Right lung (tissue), 5 donors: ENCODE measurements around the gene ICAM1. TPM values are rescaled to one million over a fixed set of nuclear protein-coding genes. Genes with fewer than 3 reads are reported as not detected.

Experiments used
- DNase-seq, 2 donors: peaks; one replicate each; pipeline ENCODE4 v3.0.0-alpha.2; 2013
- polyA plus RNA-seq, 5 donors: library from polyadenylated mRNA; unstranded; fragments of 120-200 nt; gene quantifications; one replicate each; pipeline versions ENCODE4 v1.2.1 to v1.2.3, GENCODE V29; 2013; ENCODE audit warnings: inconsistent platforms in 1 of 5, low replicate concordance in 1 of 5; ENCODE audit not compliant: insufficient read length in 5 of 5, insufficient read depth in 1 of 5

Gene ICAM1
- polyA plus RNA-seq, 5 donors = 14.2 to 25.1 (median 16.8) TPM

DNA sequence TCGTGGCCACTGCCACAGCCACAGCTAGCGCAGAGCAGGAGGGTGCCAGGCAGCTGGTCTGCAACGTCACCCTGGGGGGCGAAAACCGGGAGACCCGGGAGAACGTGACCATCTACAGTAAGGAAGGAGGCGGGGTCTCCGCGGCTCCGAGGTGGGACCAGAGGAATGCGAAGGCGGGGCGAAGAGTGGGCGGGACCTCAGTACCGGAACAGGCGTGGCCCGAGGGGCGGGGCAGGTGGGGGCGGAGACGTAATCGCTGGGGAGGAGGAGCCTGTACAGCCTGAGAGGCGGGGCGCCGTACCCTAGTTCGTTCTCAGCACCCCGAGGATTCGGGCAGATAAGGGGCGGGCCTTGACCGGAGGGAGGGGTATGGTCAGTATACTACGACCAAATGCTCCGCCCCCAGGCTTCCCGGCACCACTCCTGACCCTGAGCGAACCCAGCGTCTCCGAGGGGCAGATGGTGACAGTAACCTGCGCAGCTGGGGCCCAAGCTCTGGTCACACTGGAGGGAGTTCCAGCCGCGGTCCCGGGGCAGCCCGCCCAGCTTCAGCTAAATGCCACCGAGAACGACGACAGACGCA lies 21.4 kb downstream of the ICAM1 start:
- no peak for DNase-seq

- no peak for DNase-seq
These were observed 22.1 kb downstream of the ICAM1 start for GRCh38 chr19:10292789-10293636.

- DNase-seq = no peak
These were observed 22.9 kb downstream of the ICAM1 start for GRCh38 chr19:10293637-10294367.

DNA sequence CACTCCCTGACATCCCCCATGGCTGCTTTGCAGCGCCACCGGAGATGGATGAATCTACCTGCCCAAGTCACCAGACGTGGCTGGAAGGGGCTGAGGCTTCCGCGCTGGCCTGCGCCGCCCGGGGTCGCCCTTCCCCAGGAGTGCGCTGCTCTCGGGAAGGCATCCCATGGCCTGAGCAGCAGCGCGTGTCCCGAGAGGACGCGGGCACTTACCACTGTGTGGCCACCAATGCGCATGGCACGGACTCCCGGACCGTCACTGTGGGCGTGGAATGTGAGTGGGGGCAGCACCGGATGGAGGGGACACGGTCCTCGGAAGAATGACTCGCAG lies 23.4 kb downstream of the ICAM1 start:
- no peak for DNase-seq

- no peak for DNase-seq
These were observed 24.5 kb downstream of the ICAM1 start for GRCh38 chr19:10295305-10295846.

GRCh38 chr19:10295847-10296591 lies 25.1 kb downstream of the ICAM1 start:
- no peak for DNase-seq

DNA sequence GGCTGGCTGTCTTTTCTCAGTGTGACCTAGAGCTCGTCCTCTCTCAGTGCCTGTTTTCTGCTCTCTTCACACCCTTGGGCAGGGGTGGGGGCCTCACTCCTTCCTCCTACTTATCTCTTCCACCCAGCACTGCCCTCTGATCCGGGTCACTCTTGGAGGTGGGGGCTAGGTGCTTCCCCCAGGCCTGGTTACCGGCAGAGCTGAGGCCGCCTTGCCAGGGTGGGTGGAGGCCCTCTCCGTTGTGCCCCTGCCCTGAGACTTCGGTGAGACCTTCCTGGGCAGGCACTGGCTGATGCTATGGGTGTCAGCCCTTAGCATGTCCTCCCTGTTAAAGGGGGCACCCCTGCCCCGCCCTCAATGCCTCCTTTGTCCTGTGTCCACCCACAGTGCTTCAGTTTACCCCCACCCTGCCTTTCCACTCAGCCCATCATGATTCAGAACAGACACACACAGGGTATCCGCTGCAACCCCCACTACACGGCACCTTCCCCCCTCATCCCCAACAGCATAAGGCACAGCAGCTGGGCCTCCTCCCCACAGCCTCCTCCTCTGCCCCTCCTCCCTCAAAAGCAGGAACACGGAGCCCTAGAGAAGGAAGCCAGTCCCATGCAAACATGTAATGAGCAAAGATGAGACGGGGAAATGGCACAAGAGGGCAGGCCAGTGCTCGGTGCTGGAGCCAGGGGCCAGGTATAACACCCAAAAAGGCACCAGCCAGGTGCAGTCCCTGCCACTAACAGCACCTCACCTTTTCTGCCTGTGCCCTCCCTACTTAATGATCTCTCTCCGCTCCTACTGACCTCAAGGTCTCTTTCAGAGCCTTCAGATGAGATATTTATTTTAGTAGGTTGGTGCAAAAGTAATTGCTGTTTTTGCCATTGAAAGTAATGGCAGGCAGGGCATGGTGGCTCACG lies 28.9 kb downstream of the ICAM1 start:
- no peak for DNase-seq

- DNase-seq = no peak
These were observed 34.4 kb downstream of the ICAM1 start for GRCh38 chr19:10305139-10305806.

DNA sequence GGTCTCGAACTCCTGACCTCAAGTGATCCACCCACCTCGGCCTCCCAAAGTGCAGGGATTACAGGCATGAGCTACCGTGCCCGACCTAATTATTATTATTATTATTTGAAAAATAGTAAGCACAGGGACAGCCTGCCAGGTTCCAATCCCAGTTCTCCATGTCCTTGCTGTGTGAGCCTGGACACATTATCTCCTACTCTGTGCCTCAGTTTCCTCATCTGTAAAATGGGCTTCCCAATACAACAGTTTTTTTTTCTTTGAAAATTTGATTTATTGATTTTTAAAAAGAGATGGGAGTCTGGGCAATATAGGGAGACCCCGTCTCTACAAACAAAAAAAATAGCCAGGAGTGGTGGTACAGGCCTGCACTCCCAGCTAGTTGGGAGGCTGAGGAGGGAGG lies 35.4 kb downstream of the ICAM1 start:
- DNase-seq = no peak

DNA sequence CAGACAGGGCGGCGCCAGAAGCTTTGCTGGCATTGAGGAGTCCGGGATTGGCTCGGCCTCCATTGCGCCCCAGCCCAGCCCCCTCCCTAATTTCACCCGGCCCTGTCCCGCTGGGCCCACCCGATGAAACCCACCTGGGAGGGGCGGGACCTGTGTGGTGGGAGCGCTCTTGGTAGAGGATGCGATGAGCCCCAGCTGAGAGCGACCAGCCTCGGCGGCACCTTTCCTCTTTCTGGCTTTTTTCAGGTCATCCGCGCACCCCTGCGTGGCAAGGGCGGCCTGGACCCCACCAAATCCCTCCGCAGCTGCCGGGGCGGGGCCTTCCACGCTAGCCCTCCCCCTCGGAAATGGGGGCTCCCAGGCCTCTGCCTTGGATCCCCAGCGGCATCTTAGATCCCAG lies 38.5 kb downstream of the ICAM1 start, which contains the start of gene ZGLP1:
Gene ZGLP1, minus strand, starts transcription at position 393 of the 400 bp plus-strand sequence.
- DNase-seq = no peak

GRCh38 chr19:10315335-10316214 lies 44.7 kb downstream of the ICAM1 start, which contains the start of gene FDX2:
FDX2 (minus strand) TSS chr19:10316015; CDS start chr19:10315996, 19 bp downstream.
- peak; percentile 73 to 76 for DNase-seq

DNA sequence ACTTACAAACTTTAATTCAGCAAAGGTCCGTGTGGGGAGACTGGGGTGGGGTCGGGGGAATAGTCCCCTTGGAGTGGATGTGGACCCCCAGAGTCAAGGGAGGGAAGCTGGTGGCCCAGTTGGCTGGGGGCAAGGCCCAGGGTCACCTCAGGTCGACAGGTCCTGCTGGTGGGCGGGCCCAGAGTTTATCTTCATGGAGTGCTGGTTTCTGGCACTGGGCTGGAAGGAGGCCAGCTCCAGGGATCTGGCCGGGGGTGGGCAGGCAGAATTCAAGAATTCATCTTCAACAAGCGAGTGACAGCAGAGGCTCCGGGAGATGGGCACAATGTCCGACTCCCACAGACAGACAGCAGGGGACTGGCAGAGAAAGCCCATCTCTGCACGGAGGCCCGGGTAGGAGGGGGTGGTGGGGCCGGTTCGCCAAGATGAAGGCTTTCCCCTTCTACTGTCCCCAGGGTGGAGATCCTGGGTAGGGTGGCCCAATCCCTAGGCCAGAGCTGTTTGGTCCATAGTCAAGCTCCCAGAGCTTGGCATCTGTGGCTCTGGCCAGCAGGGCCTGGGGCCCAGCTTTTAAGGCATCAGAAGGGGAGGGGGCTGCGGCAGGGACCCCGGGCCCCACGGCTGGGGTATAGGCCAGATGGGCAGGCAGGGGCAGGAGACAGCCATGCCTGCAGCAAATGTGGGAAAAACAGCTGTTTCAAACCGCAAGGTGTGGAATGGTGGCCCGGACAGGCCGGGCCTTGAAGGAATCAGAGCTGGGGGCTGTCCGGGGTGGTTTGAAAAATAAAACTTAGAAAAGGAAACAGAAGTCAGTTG lies 45.5 kb downstream of the ICAM1 start:
- DNase-seq = no peak

GRCh38 chr19:10317045-10317856 lies 46.3 kb downstream of the ICAM1 start:
- no peak for DNase-seq

- DNase-seq = no peak
These were observed 47.0 kb downstream of the ICAM1 start for GRCh38 chr19:10317857-10318462.

- no peak for DNase-seq
These were observed 48.1 kb downstream of the ICAM1 start for GRCh38 chr19:10318807-10319682.
